ENCODE data around the gene NOTUM.

The NOTUM gene

GRCh38 chr17:81976332-81977210, 15.6 kb upstream of the NOTUM start:
- DNase-seq = peak; percentile 42

GRCh38 chr17:81973432-81973831, 12.4 kb upstream of the NOTUM start:
- no peak for DNase-seq

- DNase-seq = no peak
These were observed 8.1 kb upstream of the NOTUM start for GRCh38 chr17:81968850-81969812.

DNA sequence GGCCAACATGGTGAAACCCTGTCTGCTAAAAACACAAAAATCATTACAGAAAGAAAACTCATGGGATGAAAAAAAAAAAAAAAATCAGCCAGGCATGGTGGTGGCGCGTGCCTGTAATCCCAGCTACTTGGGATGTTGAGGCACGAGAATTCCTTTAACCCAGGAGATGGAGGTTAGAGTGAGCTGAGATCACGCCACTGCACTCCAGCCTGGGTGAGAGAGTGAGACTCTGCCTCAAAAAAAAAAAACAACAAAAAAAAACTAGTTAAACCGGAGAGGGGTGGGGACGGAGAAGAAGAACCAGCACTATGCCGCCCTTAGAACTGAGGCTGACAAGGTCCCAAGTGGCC, 7.4 kb upstream of the NOTUM start:
- DNase-seq = no peak

DNA sequence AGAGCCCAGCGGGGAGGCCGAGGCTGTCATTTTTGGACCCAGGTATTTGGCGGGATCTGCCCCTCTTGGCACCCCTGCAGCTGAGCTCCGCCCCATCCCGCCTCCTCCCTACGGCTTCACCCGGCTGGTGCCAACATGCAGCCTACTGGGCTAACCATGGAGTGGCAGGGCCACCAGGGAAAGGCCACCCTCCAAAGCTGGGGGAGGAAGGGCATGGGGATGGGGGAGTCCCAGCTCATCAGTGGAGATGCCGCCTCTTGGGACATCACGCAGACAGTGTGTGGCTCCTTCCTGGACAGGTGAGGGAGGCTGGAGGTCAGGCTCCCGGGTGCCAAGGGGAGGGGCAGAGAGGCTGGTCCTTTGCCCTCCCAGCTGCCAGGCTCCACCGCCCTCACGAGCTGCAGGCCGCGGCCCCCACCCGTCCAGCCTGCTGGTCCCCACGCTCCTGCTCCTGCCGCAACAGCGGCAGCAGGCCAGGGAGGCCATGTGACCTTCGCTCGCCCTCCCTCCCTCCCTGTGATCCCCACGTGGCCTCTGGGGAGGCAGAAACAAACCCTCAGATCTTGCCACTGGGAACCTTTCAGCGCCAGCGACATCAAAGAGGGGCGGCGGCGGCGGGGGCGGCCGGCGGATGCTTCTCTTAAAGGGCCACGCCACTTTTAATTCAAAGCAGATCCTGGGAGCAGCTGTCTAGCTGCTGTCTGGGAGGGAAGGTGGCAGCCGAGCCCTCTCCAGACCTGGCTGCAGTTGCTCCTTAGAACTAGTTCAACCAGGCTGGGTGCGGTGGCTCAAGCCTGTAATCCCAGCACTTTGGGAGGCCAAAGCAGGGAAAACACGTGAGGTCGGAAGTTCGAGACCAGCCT, 6.8 kb upstream of the NOTUM start:
- DNase-seq = peak; percentile 5

GRCh38 chr17:81967244-81967532, 6.2 kb upstream of the NOTUM start:
- DNase-seq = no peak

DNA sequence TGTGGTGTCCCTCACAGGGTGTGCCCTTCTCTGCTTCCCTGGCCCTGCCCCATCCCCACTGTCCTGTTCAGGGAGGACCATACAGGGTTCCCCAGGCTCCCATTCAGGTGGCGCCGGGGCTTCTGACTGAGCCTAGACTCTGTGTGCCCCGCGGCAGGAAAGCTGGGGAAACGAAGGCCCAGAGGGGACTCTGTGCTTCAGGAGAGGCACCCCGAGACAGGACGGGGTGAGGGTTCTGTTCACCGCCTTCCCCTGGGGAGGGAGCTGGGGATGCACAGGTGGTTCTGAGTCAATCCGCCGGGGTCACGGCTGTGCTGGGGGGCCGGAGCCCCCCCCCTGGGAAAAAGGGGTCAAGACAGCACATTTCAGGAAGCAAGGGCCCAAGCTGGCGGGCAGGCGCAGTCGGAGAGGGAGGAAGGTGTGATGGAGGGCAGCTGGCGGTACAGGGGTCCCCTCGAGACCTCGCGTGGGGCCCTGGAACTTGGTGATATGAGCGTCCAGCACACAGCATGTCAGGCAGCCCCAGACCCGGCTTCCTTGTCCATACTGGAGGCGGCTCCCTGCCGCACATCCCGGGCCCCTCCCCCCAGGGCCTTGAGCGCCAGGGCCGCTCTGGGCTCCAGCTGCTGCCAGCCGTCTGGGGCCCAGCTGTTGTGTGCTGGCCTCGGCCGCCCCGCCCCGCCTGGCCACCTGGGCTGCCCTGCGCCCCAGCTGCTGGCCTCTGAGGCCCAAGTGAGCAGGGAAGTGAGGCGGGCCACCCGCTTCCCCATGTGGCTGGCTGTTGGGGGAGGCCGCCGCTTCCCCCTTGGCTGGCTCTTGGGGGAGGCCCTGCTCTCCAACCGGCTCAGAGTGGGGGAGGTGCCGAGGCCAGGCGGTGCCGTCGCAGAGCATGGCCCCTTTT, 5.6 kb upstream of the NOTUM start:
- no peak for DNase-seq

DNA sequence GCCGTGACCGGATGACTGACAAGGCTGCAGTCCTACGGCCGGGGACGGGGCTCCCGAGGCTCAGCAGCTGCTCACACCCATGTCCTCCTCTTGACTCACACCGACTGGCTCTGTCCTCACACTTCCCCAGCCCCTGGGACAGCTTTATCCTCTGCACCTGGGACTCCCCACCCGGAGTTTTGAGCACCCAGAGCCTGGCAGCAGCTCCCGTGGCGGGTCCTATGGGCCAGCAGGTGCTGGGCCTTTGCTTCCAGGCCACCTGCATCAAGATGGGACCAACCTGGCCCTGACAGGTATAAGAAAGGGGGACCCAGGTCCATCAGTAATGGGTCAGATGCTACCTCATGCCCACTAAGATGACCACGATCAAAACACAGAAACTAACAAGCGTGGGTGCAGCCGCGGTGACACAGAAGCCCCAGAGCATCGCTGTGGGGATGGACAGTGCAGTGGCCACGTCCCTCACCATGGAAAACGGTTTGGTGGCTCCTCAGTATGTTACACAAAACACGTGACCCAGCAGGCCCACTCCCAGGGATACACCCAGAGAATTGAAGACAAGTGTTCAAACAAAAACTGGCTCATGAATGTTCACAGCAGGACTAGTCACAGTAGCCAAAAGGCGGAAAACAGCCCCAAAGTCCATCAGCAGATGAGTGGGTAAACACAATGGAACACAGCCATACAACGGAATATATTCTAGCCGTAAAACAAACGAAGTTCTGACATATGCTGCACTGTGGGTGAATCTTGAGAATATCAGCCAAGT, 3.3 kb upstream of the NOTUM start:
- DNase-seq = no peak

- no peak for DNase-seq
These were observed 1.8 kb upstream of the NOTUM start for GRCh38 chr17:81962499-81963441.

DNA sequence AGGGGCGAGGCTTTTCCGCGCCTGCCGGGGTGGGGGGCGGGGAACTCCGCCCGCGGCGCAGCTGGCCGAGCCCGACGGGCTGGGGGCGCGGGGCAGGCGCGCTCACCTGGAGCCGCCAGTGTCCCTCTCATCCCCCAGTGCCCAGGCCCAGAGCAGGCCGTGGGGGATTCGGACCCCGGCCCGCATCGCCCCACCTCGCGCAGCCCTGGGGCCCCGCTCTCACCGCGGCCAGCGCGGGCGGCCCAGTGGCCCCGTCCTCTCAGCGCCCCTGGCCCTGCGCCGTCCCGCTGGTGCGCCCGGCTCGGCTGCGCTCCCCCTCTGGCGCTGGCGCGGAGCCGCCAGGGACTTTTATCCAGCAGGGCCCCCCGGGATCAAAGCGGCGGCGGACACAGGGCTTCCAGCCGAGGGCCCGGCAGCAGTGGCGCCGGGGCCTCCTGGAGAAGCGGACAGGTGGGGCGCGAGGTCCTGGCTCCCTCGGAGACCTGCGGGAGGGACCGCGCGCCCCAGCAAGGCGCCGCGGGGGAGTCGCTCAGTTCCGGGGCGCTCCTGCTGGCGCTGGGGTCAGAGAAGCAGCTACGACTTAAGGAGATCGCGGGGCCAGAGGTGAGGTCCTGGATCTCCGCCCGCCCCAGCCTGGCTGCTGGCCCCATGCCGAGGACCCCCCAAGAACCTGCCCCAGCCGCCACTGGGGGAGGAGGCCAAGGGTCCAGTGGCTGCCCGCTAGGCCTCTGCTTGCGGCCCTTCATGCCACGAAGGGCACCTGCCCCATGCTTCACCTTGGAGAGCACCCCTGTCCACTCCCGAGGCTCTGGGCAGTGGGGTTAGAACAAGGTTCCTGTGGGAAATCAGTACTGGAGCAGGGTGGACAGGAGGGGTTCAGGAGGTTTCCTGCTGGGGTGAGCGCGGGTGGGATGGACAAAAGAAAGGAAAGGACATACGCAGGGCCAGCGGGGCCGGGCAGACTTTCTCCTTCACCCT, 823 bp upstream of the NOTUM start:
- DNase-seq = no peak

DNA sequence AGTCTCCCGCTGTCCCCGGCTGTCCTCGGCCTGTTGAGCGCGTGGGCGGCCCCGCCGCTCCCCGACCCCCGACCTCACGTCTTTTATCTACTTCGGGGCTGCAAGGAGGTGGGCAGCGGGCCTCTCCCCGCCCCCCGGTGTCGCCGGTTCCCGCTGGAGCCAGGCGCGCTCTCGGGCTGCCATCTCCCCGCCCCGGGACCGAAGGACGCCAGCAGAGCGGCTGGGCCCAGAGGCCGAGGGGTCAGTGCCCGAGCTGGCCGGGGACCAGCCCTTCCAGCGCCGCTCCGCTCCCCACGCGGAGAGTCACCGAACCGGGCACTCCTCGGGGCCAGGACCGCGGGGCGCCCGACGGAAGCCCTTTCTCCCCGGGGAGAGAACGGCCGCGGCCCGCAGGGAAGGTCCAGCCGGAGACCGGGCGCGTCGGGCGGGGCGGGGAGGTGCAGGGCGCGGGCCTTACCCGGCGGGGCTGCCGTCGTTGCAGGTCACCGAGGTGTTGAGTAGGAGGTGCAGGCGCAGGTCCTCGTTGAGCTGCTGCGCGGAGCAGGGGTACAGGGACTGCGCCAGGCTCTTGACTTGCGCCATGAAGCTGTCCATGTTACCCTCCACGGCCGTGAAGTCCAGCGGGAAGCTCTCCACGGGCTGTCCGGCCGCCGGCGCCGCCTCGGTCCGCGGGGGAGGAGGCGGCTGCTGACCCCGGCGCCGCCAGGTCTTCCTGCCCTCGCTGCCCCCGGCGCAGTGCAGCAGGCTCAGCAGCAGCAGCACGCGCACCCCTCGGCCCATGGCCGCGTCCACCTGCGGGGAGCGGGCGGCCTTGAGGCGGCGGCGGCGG, 643 bp downstream of the NOTUM start:
- DNase-seq = no peak

DNA sequence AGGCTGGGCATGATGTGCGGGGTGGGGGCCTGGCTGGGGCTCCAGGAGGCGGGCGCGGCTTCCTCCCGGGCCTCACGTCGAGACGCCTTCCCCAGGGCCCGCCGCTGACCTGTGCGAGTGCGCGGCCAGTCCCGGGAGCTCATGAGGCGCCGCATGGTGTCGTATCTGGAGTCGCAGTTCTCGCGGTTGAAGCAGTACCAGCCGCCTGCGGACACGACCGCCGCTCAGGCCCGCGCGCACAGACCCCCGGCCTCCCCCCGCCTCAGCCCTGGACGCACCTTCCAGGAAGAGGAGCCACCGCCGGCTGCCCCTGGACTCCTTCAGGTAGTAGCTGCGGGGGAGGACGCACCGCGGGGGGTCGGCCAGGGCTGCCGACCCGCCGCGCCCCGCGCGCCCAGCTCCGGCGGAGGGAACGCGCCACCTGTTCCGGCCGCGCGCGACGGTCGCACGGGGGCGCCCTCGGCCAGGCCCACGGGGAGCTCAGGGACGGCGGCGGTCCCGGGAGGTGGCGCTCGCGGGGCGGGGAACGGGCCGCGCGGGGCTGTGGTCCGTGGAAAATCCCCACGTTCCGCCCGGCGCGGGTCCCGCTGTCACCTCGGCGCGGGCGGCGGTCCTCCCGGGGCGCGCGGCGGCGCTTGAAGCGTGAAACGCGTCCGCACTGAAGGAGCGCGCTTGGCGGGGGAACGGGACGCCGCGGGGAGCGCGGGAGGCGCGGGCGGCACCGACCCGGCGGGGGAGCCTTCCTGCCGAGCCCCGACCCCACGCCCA, 1.4 kb downstream of the NOTUM start:
- DNase-seq = peak; percentile 30

GRCh38 chr17:81958633-81959342, 2.2 kb downstream of the NOTUM start:
- no peak for DNase-seq

DNA sequence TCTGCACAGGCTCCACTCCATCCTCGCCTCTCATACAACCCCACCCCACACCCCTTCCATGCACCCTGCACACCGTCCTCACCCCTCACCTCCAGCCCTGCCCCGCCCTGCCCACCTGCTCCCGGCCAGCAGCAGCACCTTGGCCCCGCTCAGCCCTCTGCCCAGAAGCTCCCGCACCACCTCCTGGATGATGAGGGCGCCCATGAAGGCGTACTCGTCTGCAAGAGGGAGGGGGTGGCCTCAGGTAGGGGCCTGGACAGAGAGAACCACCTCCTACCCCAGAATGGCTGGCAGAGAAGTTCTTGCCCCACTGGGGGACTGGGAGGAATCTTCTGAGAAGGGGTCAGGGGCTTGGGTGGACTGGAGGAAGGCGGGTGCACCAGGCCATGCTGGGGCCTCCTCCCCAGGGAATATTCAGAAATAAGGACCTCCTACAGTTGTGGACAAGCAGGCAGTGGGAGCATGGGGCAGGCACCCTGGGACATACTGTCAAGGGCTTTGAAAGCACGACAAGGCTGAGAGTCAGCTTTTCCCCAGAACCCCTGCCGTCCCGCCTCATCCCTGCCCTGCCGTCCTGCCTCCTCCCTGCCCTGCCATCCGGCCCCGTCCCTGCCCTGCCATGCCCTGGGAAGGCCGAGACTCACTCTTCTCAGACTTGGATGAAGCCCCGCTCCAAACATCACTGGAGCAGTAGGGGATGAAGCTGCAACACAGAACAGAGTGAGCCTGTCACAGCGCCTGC, 3.1 kb downstream of the NOTUM start:
- DNase-seq = no peak
